ENCODE results near the gene GRIN2C.
"Not testable (repeated sequence)": the region's sequence is repeated elsewhere in the genome, so short reads cannot be mapped to it uniquely, and the experiment has no call there.

Gene GRIN2C

DNA sequence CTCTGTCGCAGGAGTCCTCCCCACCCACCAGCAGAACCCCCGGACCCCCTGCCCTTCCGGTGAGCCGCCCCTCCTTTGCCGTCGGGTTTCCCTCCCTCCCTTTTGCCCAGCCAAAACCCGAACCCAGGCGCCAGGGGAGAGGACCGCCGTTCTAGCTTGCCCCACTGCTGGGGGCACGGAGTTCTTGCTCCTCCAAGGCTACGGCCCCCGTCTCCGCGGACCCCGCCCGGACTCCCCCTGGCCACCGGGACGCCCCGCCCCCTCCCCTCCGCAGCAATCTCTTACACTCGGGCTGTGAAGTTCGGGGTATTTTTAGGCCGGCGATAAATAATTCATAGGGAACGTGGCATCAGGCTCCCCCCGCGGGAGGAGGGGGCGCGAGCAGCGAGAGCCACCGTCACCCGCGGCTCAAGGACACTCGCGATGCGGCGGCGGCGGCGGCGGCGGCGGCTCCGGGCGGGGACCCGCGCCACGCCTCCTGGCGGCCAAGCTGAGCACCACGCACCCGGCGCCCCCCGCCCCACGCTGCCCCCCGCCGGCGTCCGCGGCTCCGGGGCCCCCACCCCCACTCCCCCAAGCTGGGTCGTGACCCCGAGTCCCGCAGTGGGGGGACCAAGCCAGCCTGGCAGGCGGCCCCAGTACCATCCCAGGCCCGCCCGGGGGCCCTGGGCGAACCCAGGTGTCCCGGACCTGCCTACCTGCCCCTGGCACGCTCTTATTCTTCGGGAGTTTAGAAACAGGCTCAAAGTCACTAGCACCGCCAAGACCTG lies at the start of gene GRIN2C:
Gene GRIN2C, minus strand, starts transcription at position 427 of the 770 bp plus-strand sequence. CDS start 4,793 bp downstream, outside the sequence.
- no peak for DNase-seq (ENCODE audit: low read depth, low spot score)

- DNase-seq (ENCODE audit: low read depth, low spot score) = not testable (repeated sequence)
These were observed 49.4 kb upstream of the GRIN2C start for GRCh38 chr17:74909097-74909496.

- DNase-seq (ENCODE audit: low read depth, low spot score) = no peak
These were observed 47.3 kb upstream of the GRIN2C start for GRCh38 chr17:74907012-74907411.

DNA sequence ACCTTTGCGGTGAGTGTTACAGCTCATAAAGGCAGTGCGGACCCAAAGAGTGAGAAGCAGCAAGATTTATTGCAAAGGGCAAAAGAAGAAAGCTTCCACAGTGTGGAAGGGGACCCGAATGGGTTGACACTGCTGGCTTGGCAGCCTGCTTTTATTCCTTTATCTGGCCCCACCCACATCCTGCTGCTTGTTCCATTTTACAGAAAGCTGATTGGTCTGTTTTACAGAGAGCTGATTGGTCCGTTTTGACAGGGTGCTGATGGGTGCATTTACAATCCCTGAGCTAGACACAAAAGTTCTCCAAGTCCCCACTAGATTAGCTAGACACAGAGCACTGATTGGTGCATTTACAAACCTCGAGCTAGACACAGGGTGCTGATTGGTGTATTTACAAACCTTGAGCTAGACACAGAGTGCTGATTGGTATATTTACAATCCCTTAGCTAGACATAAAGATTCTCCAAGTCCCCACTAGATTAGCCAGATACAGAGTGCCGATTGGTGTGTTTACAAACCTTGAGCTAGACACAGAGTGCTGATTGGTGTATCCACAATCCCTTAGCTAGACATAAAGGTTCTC lies 46.6 kb upstream of the GRIN2C start:
- DNase-seq (ENCODE audit: low read depth, low spot score) = not testable (repeated sequence)

DNA sequence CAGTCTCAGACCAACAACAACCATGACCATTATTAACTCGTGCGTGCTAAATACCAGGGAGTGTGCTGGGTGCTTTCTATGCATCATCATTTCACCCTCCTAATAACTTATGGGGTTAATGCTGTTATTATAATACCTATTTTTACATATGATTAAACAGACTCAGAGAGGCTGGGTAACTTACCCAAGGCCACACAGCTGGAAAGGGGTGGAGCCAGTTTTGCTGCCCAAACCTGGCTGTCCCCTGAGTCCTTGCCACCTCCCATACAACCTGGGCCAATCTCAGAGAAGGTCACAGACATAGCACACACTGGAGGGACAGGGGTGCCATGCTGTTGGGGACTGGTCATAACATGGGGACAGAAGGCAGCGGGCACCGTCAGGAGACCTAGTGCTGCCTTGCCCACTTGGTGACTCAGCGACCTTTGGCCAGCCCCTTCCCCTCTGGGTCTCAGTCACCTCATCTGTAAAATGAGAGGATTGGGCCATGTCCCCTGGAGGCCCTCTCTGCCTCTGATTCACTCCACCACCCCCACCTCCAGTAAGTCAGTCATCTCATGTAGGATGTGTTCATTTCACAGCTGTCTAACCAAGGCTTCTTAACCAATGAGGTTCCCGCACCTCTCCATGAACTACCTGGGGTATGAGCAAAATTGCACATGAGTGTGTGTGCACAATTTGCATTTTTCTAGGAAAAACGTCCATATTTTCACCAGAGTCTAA lies 45.2 kb upstream of the GRIN2C start:
- no peak for DNase-seq (ENCODE audit: low read depth, low spot score)

DNA sequence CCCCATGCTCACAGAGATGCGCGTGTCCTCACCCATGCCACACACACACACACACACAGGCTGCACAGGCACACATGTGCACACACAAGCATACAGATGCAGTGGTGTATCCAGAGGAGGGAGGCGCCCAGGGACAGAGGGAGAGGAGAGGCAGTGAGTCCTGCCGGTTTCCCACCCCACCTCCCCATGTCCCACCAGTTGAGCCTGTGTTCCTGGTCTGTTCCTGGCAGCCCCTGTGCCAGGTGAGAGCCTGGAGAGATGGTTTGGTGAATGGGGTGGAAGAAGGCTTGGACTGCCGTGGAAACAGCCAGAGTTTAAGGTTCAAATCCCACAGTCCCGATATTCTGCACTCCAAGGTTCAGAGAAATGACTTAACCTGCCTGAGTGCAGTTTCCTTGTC lies 44.0 kb upstream of the GRIN2C start:
- no peak for DNase-seq (ENCODE audit: low read depth, low spot score)

GRCh38 chr17:74903034-74903433 lies 43.3 kb upstream of the GRIN2C start:
- no peak for DNase-seq (ENCODE audit: low read depth, low spot score)

DNA sequence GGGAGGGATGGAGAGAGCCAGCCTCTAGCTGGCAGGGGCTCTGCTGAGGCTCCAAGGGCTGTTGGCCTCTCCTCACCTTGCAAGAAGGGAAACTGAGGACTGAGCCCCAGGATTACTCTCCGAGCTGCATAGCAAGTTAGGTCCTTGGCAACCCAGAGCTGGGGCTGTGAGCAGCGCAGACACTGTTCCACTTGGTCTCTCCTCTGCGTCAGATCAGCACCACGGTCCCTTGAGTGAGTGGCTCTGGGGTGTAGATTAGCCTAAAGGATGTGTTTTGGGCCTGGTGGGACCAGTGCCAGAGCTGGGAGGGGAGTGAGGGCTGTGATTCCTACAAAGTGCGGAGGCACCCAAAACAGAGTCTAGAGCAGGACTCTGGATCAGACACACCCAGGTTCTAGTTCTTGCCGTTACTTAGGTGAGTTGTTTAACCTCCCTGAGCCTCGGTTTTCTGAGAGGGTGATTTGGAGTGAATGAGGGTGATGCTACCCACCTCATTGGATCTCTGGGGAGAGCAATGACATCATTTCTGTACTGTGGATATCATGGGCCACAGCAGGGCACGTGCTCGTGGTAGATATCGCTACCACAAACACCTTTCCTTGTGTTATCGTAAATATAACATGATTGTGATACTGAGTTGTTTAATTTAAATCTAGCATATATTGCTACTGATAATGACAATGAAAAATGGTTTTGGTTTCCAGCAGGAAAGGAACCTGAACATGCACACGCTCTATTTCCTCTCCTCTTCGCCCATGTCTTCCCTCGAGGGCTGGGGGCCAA lies 41.9 kb upstream of the GRIN2C start:
- DNase-seq (ENCODE audit: low read depth, low spot score) = no peak

GRCh38 chr17:74900208-74900607 lies 40.5 kb upstream of the GRIN2C start:
- no peak for DNase-seq (ENCODE audit: low read depth, low spot score)

- no peak for DNase-seq (ENCODE audit: low read depth, low spot score)
These were observed 38.8 kb upstream of the GRIN2C start for GRCh38 chr17:74898376-74898946.

DNA sequence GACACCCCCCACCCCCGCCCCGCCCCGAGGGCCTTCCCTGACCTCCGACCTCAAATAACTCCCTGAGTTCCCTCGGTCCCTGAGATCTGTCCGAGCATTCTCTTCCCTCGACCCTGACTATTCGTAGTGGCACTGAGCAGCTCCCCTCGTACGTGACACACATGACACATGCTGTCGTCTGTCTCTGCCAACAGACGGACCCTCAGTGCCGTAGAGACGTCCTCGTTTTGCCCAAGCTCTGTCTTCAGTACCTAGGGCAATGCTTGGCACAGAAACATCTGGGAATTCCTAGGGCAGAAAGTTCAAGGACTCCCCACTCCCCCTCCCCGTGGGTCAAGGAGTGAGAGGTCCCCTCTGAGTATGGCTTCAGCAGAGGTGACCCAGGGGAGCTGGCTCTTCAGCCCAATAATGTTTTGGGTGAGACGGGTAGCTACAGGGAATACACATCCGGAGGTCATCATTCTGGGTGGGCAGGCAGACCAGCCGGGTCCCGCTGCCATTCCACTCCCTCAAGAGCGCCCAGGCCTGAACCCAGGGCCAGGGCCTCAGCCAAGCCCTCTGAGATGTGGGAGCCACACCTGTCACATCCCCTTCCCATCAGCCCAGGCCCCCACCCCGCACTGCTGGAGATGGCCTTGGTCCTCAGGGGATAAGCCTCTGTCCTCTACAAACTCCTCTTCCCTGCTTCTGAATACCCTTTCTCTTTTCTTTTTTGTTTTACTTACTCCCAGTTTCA lies 34.4 kb upstream of the GRIN2C start:
- DNase-seq (ENCODE audit: low read depth, low spot score) = no peak

GRCh38 chr17:74892974-74893911 lies 33.6 kb upstream of the GRIN2C start, which contains the start of gene FADS6:
FADS6 (minus strand) TSS chr17:74893633; CDS start chr17:74893595, 38 bp downstream.
- DNase-seq (ENCODE audit: low read depth, low spot score) = no peak

GRCh38 chr17:74892013-74892841 lies 32.5 kb upstream of the GRIN2C start:
- DNase-seq (ENCODE audit: low read depth, low spot score) = no peak

- no peak for DNase-seq (ENCODE audit: low read depth, low spot score)
These were observed 30.9 kb upstream of the GRIN2C start for GRCh38 chr17:74890554-74890953.

GRCh38 chr17:74888469-74888868 lies 28.8 kb upstream of the GRIN2C start:
- DNase-seq (ENCODE audit: low read depth, low spot score) = no peak

DNA sequence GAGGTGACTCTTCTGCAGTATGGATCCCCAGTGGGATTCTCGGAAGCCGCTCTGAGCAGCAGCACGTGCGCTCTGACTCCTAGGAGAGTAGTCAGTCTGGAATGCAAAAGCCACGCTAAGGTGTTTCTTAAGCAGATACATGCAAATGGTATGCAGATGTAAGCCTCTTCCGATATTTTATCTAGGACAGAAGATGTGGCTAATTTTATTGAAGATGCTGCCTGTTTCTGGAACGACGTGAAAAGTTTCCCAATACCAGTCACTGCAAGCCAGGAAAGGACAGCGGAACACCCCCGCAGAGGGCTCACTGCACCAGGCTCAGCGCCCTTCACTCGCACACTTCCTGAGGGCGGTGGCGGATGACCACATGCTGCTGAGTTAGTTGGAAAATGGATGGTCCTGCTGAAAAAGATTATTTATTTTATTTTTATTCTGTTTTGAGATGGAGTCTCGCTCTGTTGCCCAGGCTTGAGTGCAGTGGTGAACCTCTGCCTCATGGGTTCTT lies 23.6 kb upstream of the GRIN2C start:
- no peak for DNase-seq (ENCODE audit: low read depth, low spot score)

- DNase-seq (ENCODE audit: low read depth, low spot score) = no peak
These were observed 23.0 kb upstream of the GRIN2C start for GRCh38 chr17:74882517-74883240.

GRCh38 chr17:74881073-74881472 lies 21.4 kb upstream of the GRIN2C start:
- no peak for DNase-seq (ENCODE audit: low read depth, low spot score)
